ENCODE results near the gene SHCBP1. TPM values are rescaled to one million over a fixed set of nuclear protein-coding genes. Genes with fewer than 3 reads are reported as not detected.

Gene SHCBP1
- total and polyA plus RNA-seq, 9 of the 15 experiments (the other 6 are each of a cell fraction or from before 2014, with no cell fraction given), result 6.2 to 29.6 (median 19.7) TPM

GRCh38 chr16:46583036-46583435 is 38.1 kb downstream of the SHCBP1 start:
- in situ Hi-C loops (cut with MboI) (no loop called here), intact Hi-C loops (cut with micrococcal nuclease) (no loop called here)
- Histone ChIP-seq H3K9me3 (replicated peaks; ENCODE audit: control insufficient read depth, insufficient read depth, low read depth, low read length) (no peaks in the 10 kb centered on the region; the same call in none of the 2 replicates), H3K4me3 (no peak overlapping the region), H3K4me2 (ENCODE audit: insufficient read depth, low read length) (peak overlapping the region; percentile 9; the same call in 1 of the 2 replicates), H3K9me1 (ENCODE audit: control insufficient read depth, insufficient read depth, low read length) (no peaks in the 10 kb centered on the region), H4K20me1 (replicated peaks; ENCODE audit: control insufficient read depth, insufficient read depth, low read length) (no peaks in the 10 kb centered on the region), H2AFZ (ENCODE audit: low read depth, low read length) (no peak overlapping the region), H3K79me2 (ENCODE audit: control insufficient read depth, insufficient read depth, low read length) (peaks cover 16% of the 10 kb centered on the region), H3K9ac (ENCODE audit: insufficient read depth in 1 of 2, low read depth in 2 of 2, low read length in 2 of 2) (no peak overlapping the region), H3K4me1 (replicated peaks in 1 of 2; ENCODE audit: control insufficient read depth in 2 of 2, insufficient read depth in 2 of 2, low read length in 2 of 2) (peaks cover 3 to 21% of the 10 kb centered on the region in 2 experiments; a peak in 4 of 5 replicates), H3K27ac (ENCODE audit: extremely low read depth, low read depth, low read length) (no peak overlapping the region), H3K27me3 (ENCODE audit: control insufficient read depth in 2 of 2, insufficient read depth in 2 of 2, low read length in 2 of 2) (no peaks in the 10 kb centered on the region), H3K36me3 (ENCODE audit: control insufficient read depth, insufficient read depth, low read length) (peaks cover 62% of the 10 kb centered on the region)
- DNase-seq (ENCODE audit: extremely low read depth in 1 of 4, low spot score in 3 of 4) (peak in 1 of 4 experiments; percentile 11), ATAC-seq (no peak; the same call in 2 of the 3 replicates), FAIRE-seq (peak; percentile 77)
- 9% methylated on average over 2 of the region's 2 CpGs for WGBS (ENCODE audit: insufficient coverage, low coverage, missing lambda C conversion rate)
- ChIA-PET POLR2A (interaction anchor here (0.8 to 2.1 kb wide), 3 partner anchors 9 to 21 kb away, joined by 3 to 18 read pairs (median 3); no protein-coding TSS in a partner anchor), CTCF (ENCODE audit: low intra/inter-chr PET ratio) (no interaction called here)
- no TSS peak for BruUV-seq (replicated peaks)
- TF ChIP-seq POLR3A (IDR thresholded peaks at IDR 0.05; ENCODE audit: borderline replicate concordance, extremely low read depth, insufficient read depth, insufficient read length) (no peak), CBFA2T3 (IDR thresholded peaks at IDR 0.05) (peak; percentile 42; the same call in 1 of the 2 replicates), PKNOX1 (IDR thresholded peaks at IDR 0.05) (peak; percentile 64), MEIS2 (IDR thresholded peaks at IDR 0.05; ENCODE audit: partially characterized antibody) (peak; percentile 28), ESRRA (IDR thresholded peaks at IDR 0.05; ENCODE audit: borderline replicate concordance, low read depth) (peak; percentile 90), ARID1B (IDR thresholded peaks at IDR 0.05) (peak; percentile 24), NCOA6 (IDR thresholded peaks at IDR 0.05) (no peak), NKRF (IDR thresholded peaks at IDR 0.05; ENCODE audit: borderline replicate concordance) (no peak), EGR1 (conservative IDR thresholded peaks at IDR 0.05) (peak; percentile 53; the same call in 1 of the 2 replicates), RCOR1 (IDR thresholded peaks at IDR 0.05; ENCODE audit: borderline replicate concordance in 1 of 2, low read depth in 2 of 2, low read length in 2 of 2) (0 out of 4 replicates have a peak, but pooled peaks of 1 of the 2 experiments have one; percentile 27)

Measured in K562 (cell line).